Esophagus muscularis mucosa (tissue), 4 donors: Measurements from ENCODE around the gene PLET1.

Experiments used
- CTCF ChIP-seq, 3 experiments: fragments of 200-600 bp in 2 of 3; fragments of 450-650 bp in 1 of 3; sonication (generic) in 2 of 3; IDR thresholded peaks; one replicate each; pipeline ENCODE4 v1.5.1; 2017 to 2019; ENCODE audit warnings: antibody characterized with exemption in 3 of 3, mild to moderate bottlenecking in 2 of 3, moderate library complexity in 1 of 3
- EP300 ChIP-seq: sonication (generic); formaldehyde crosslinking; IDR thresholded peaks from one replicate; pipeline ENCODE4 v1.6.1; 2017; ENCODE audit warnings: antibody characterized with exemption
- POLR2A ChIP-seq: fragments of 450-650 bp; IDR thresholded peaks from one replicate; pipeline ENCODE4 v1.6.1; 2017; ENCODE audit warnings: antibody characterized with exemption, moderate library complexity, mild to moderate bottlenecking, low read depth
- POLR2AphosphoS5 ChIP-seq, 2 donors: sonication (generic); formaldehyde crosslinking; IDR thresholded peaks; one replicate each; pipeline ENCODE4 v1.6.1; 2017; ENCODE audit warnings: antibody characterized with exemption in 2 of 2

- TF ChIP-seq EP300 (no peak), CTCF (IDR thresholded peaks at IDR 0.05) (no peak), POLR2AphosphoS5 (IDR thresholded peaks at IDR 0.05) (no peak), POLR2A (no peak)
Observed at GRCh38 chr11:112238041-112238440, 22.6 kb downstream of the PLET1 start.
